Measurements from ENCODE around the gene ATP13A4. TPM values are rescaled to one million over a fixed set of nuclear protein-coding genes. Genes with fewer than 3 reads are reported as not detected.

ATP13A4 gene
- polyA plus RNA-seq, 1 donor from 2014 or later: 6.2 TPM

GRCh38 chr3:193481436-193481835 lies 73.3 kb downstream of the ATP13A4 start:
- Histone ChIP-seq H3K27ac (ENCODE audit: low read length) (no peak overlapping the region), H3F3A (ENCODE audit: insufficient read depth, low read length, poor library complexity, severe bottlenecking) (no peaks in the 10 kb centered on the region), H3K4me3 (ENCODE audit: low read length) (no peak overlapping the region), H3K4me2 (ENCODE audit: low read length) (no peak overlapping the region), H4K20me1 (ENCODE audit: insufficient read depth) (no peaks in the 10 kb centered on the region), H3K9ac (ENCODE audit: low read length) (no peak overlapping the region), H3K36me3 (ENCODE audit: insufficient read depth, low read length) (no peaks in the 10 kb centered on the region), H2AFZ (ENCODE audit: low read depth, low read length) (no peak overlapping the region), H3K27me3 (ENCODE audit: insufficient read depth, low read depth, low read length) (no peaks in the 10 kb centered on the region), H3K9me3 (ENCODE audit: low read length) (no peaks in the 10 kb centered on the region), H3K9me2 (ENCODE audit: insufficient read depth, low read length) (no peaks in the 10 kb centered on the region), H3K79me2 (replicated peaks; ENCODE audit: insufficient read depth, low read length) (no peaks in the 10 kb centered on the region)
- TF ChIP-seq TAF1 (IDR thresholded peaks at IDR 0.05; ENCODE audit: low read depth) (no peak), MXI1 (conservative IDR thresholded peaks at IDR 0.05; ENCODE audit: poor library complexity, severe bottlenecking) (no peak), RAD21 (conservative IDR thresholded peaks at IDR 0.05) (no peak), SMC3 (conservative IDR thresholded peaks at IDR 0.05; ENCODE audit: poor library complexity) (no peak), POLR2AphosphoS5 (IDR thresholded peaks at IDR 0.05) (no peak), REST (IDR thresholded peaks at IDR 0.05; ENCODE audit: borderline replicate concordance) (no peak), EZH2 (IDR thresholded peaks at IDR 0.05; ENCODE audit: borderline replicate concordance, insufficient read depth, low read length, poor library complexity, severe bottlenecking) (no peak), CTCF (IDR thresholded peaks at IDR 0.05; ENCODE audit: poor library complexity, severe bottlenecking) (no peak), EP300 (conservative IDR thresholded peaks at IDR 0.05; ENCODE audit: poor library complexity, severe bottlenecking) (no peak)

GRCh38 chr3:193474446-193474845 lies 80.2 kb downstream of the ATP13A4 start:
- Histone ChIP-seq H3K4me3 (ENCODE audit: low read length) (no peak overlapping the region), H4K20me1 (ENCODE audit: insufficient read depth) (no peaks in the 10 kb centered on the region), H3K27me3 (ENCODE audit: insufficient read depth, low read depth, low read length) (no peaks in the 10 kb centered on the region), H3K79me2 (replicated peaks; ENCODE audit: insufficient read depth, low read length) (no peaks in the 10 kb centered on the region), H3K4me2 (ENCODE audit: low read length) (no peak overlapping the region), H3K9ac (ENCODE audit: low read length) (no peak overlapping the region), H2AFZ (ENCODE audit: low read depth, low read length) (no peak overlapping the region), H3K9me3 (ENCODE audit: low read length) (no peaks in the 10 kb centered on the region), H3F3A (ENCODE audit: insufficient read depth, low read length, poor library complexity, severe bottlenecking) (no peaks in the 10 kb centered on the region), H3K27ac (ENCODE audit: low read length) (no peak overlapping the region), H3K9me2 (ENCODE audit: insufficient read depth, low read length) (no peaks in the 10 kb centered on the region), H3K36me3 (ENCODE audit: insufficient read depth, low read length) (no peaks in the 10 kb centered on the region)
- TF ChIP-seq EP300 (conservative IDR thresholded peaks at IDR 0.05; ENCODE audit: poor library complexity, severe bottlenecking) (no peak), REST (IDR thresholded peaks at IDR 0.05; ENCODE audit: borderline replicate concordance) (no peak)
